B cell (primary cell): Measurements from ENCODE around the gene GATA6.

Experiments used
- EZH2 ChIP-seq: IDR thresholded peaks from 2 replicates; pipeline ENCODE4 v1.6.1; 2012; ENCODE audit warnings: borderline replicate concordance, low read depth, mild to moderate bottlenecking, moderate library complexity, low read length; ENCODE audit not compliant: insufficient read depth, poor library complexity, severe bottlenecking
- TF ChIP-seq, protein P1 (sequence below): fragments of 200-600 bp; IDR thresholded peaks from one replicate; pipeline ENCODE4 v1.8.0; 2022; ENCODE audit warnings: antibody characterized with exemption, mild to moderate bottlenecking

GRCh38 chr18:22153428-22153827, 16.0 kb upstream of the GATA6 start:
- TF ChIP-seq, protein P1, sequence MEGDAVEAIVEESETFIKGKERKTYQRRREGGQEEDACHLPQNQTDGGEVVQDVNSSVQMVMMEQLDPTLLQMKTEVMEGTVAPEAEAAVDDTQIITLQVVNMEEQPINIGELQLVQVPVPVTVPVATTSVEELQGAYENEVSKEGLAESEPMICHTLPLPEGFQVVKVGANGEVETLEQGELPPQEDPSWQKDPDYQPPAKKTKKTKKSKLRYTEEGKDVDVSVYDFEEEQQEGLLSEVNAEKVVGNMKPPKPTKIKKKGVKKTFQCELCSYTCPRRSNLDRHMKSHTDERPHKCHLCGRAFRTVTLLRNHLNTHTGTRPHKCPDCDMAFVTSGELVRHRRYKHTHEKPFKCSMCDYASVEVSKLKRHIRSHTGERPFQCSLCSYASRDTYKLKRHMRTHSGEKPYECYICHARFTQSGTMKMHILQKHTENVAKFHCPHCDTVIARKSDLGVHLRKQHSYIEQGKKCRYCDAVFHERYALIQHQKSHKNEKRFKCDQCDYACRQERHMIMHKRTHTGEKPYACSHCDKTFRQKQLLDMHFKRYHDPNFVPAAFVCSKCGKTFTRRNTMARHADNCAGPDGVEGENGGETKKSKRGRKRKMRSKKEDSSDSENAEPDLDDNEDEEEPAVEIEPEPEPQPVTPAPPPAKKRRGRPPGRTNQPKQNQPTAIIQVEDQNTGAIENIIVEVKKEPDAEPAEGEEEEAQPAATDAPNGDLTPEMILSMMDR, result no peak
- TF ChIP-seq EZH2, result no peak
